ENCODE data around the gene PPOX.
A peak's percentile ranks its signal among the peaks of the same experiment; 100 is the strongest.

Gene PPOX

DNA sequence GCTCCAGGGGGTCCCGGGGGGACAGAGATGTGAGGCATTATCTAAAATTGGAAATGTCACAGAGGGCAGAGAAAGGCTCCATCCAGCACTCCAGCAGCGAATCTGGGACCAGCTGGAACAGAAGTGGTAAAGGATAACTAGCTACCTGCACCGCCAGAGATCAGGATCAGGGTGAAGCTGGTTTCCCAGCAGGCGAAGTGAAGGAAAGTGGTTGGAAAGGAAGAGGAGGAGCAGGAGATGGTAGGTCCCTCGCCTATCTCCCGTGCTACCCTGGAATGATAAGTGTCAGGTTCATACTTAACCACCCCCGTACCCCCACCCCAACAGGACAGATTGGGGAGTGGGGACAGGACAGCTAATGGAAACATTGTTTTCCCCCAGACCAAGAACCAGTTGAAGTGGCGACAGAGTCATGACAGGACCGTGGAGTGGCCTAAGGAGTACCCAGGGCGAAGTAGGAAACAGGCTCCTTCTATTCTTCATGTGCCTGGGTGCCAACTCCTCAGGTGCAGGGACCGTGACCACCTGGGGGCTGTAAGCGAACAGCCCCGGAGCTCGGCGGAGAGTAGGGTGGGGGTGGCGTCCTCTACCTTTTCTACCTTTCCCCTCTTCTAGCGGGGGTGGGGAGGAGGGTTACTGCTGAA is 10.4 kb downstream of the PPOX start:
- DNase-seq = no peak

DNA sequence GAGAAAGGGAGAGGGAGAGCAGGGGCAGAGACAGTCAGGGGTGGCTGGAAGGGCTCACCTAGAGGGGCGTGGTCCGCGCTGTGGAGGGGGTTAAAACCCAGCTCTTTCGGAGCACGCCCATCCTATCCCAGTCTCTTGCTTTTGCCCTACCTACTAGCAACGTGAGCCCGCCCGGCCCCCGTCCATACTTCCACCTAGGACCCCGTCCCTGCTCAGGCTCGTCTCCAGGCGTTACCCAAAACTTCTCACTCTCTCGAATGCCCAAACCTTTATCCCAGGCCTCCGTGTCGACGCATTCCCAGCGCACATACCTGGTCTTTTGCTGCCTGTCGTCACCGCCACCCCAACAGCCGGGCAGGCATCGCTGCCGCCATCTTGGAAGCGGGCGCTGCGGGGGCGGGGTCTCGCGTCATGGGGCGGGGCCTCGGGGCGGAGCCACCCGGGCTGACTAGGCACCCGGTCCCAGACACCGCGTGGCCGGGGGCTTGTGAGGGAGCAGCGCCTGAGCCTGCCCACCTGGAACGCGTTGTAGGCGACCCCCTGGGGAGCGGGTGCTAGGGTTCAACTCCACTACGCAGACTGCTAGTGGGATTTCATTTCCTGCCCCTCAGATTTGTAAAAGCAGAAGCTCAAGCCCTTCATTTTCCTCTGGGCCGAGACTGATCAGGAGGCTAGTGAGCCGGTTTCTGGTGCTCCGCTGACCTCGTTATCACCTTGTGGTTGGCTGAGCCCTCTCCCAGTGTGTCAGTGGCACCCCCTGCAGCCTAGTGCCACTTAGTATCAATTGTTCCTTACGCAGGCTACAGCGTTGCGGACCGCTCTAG is 11.1 kb downstream of the PPOX start, which contains the start of gene B4GALT3:
B4GALT3 (minus strand) TSS at position 396 of the 824 bp plus-strand sequence. CDS start 1,447 bp downstream, outside the sequence.
- peak; percentile 74 for DNase-seq

DNA sequence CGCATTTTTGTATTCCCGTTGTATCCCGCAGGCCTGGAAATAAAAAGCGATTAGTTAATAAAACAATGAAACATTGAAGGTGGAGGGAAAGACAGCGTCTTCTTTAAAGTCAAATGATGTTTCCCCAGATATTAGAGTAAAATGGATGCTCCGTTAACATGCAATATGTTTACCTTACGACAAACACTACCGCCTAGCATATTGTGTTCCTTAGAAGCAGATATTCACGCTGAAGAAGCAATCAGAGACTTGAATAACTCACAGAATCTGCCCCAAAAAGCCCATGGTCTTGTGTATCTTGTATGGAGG is 11.7 kb downstream of the PPOX start:
- no peak for DNase-seq

DNA sequence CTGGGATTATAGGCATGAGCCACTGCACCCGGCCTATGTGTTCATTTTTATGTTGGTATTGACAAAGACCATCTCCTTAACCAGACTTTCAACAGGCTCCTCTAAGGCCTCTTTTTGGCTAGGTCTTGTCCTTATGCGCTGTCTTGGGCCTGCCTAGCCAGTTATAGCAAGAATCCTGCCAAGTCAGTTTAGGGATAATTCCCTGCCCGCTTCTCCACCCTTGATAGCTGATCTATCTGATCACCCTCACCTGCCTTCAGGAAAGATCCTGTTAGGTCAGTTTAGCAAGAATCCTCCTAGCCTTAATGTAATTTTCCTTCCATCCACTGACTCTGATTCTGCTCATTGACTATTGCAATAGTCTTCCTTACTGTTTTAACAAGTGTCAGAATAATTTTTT is 13.5 kb downstream of the PPOX start:
- no peak for DNase-seq

DNA sequence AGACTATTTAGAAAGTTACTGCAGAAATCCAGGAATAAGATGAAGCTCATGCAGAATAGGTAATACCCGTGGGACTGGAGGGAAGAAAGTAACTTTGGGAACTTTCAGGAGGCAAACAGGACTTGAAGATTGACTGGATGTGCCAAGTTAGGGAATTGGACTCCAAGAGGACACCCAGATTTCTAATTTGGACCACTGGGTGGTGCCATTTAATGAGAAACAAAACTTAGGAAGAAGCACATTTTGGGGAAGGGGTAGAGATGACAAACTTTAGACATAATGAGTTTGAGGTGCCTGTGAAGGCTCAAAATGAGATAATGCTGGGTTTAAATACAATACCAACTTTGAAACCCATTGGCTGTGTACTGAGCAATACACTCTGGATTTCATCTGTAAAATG is 14.4 kb downstream of the PPOX start:
- no peak for DNase-seq

DNA sequence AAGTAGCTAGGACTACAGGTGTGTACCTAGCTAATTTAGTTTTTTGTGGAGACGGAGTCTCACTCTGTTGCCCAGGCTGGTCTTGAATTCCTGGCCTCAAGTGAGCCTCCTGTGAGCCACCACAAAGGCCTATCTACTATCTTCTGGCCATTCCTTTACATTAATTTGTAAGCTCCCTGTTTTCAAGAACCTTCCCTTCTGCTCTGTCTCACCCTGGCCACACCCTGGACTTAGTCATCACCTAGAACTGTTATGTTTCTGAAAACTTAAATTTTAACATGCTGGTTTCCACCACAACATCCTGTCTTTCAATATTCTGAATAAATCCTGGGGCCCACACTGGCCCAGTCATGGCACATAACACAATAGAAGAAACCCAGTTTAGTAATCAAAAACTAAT is 16.0 kb downstream of the PPOX start:
- DNase-seq = peak; percentile 53

DNA sequence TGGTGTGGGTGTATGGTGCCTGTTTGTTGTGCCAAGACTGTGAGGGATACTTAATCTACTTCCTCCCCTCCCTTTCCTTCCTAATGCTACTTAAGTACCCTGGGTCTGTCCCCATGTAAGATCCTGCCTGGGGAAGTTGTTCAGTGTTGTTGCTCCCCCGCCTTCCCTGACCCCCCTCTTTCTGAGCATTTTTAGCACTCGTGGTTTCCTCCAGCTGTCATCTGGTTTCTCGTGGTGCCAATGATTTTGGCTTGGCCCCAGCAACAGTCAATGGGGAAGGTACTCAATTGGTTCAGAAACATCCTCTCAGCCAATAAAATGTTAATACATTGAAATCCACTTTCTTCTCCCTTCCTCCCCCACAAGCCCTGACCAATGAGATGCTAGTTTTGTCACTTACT is 19.1 kb downstream of the PPOX start:
- peak; percentile 70 for DNase-seq

DNA sequence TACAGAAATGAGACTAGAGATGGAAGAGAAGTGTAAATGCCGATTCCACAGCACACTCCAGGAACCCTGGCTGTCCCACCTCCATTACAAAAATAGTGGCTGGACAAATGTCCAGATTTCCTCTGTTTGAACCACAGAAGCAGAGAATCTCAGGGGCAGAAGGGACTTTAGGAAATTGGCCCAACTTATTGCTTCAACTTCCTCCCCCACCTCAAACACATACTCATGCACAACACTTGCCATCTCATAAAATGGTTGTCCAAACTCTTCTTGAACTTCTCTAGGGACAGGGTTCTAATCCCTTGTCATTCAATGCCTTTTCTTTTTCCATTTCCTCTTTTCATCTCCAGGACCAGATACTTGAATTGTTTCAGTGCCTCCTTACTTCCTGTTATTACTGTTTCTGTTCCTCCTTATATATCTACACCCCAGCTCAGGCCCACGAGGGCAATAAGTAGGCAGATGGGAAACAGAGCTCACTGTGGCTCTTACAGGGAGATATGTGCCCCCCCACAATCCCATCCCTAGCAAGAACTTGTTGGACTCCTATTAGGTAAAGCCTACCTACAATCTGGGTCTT is 19.6 kb downstream of the PPOX start:
- DNase-seq = no peak

DNA sequence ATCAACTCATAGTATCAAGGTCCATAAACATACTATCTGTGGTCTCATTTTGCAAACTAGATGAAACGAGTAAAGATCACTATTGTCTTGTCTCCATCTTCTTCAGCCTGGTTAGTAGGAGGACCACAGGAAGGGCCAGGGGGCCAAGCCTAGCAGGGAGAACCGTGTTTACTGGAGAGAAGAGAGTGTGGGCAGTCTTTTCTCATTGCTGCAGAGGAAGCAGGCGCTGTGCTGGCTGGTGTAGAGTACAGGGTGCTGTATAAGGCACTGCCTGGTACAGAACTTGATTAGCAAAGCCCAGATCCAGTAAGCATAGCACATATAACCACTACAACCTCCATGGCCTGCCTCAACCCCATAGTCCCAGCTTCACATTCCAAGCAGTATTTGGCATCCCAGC is 21.1 kb downstream of the PPOX start:
- DNase-seq = no peak

DNA sequence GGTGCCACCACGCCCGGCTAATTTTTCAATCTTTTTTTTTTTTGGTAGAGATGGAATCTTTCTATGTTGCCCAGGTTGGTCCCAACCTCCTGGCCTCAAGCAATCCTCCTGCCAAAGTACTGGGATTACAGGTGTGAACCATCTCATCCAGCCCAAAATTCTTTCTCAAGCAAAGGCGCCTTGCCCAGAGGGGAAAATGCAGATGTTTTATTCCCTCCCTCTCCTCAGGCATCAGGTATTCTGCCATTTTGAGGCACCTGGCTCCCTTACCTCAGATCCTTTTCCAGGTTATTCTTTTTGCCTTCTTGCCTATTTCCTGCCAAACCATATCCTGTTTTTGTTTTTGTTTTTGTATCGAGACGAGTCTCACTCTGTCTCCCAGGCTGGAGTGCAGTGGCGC is 22.2 kb downstream of the PPOX start:
- no peak for DNase-seq

DNA sequence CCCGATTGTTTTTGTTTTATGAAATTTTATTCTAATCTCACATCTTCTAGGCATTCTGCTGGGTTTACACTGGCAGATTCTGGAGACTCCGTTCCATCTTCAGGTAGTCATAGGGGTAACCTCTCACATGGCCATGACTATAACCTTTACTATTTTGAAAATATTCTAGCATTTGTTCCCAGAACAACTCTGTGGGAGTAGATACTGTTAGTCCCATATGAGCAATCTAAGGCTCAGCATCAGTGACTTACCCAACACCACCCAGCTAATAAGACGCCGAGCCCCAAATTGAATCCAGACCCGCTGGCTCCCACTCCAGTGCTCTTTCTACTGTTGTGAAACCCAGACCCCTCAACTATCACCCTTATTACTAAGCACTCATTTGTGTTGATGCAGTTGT is 22.8 kb downstream of the PPOX start:
- DNase-seq = no peak

DNA sequence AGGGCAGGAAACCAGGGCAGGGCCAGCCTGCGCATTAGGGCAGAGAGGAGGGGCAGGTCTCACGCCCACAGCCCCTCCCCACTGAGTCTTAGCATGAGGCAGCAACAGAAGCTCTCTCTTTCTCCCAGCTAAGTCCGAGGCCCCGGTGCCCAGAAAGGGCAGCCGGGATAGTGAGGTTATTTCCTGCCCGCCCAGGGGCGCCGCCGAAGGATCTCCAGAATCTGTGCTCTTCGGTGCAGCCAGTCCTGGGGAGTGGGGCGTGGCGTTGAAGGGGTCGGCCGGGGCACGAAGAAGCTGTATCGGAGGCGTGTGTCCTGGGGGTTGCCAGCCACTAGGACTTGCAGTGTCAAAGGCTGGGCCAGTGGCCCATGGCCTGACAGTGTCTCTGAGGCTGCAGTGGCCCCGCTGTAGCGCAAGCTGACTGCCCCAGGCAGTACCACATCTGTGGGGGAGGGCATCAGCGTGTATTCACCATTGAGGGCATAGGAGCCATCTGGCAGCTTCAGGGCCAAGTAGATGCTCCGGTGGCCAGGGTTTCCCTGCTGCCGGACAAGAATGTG is 24.8 kb downstream of the PPOX start:
- DNase-seq = no peak

DNA sequence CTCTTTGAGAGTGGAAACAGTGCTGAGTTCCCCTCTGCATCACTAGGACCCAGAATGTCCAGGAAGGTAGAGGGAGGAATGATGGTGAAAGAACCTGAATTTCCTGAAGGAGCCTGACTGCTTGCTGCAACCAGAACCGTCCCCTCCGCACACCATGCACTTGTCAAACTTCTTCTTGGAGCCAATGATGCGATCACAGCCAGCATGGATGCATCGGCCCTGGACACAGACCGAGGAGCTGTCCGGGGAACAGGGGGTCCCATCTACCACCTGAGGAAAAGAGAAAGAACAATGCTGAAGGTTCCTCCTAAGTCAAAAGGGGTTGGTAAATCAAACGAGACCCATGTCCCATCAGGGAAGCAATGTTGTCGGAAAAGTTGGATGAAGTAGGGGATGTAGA is 25.7 kb downstream of the PPOX start:
- DNase-seq = no peak

DNA sequence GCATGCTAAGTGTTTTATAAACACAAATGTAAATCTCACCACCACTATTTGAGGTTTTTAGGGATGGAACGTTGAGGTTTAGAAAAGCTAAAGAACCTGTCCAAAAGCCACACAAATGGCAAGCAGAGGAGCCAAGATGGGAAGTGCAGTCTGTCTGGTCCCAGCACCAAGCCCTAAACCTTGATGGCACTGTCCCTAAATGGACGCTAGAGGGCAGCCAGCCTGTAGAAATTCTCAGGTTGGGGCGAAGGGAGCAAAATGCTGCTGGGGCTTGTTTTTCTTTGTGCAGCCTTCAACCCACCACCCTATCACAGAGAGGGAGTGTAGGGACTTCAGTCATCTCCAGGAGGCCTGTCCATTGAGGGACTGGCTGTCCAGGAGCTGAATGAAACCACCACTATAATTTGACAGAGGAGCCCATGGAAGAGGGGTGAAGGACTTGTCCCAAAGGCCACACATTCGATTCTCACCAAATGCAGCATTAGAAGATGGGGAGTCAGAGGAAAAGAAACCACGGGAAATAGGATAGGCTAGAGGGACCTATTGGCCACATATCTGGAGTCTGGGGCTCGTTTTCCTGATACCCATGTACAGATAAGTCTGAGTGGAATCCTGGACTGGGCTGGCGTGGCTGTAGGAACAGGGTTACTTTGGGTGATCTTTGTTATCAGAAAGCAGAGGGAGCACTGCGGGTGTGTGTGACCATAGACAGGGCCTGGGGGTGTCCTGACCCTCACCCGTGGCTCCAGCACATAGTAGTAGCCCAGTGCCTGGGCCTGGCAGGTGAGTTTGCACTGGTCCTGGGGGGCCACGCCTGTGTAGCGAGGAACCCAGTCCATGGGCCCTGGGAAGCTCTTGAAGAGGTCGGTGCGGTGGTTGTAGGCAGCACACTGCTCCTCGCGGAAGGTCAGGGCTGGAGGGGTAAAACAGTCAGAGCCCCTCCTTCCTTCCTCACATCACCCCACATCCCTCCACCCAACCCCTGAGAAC is 26.5 kb downstream of the PPOX start:
- peak; percentile 64 for DNase-seq

DNA sequence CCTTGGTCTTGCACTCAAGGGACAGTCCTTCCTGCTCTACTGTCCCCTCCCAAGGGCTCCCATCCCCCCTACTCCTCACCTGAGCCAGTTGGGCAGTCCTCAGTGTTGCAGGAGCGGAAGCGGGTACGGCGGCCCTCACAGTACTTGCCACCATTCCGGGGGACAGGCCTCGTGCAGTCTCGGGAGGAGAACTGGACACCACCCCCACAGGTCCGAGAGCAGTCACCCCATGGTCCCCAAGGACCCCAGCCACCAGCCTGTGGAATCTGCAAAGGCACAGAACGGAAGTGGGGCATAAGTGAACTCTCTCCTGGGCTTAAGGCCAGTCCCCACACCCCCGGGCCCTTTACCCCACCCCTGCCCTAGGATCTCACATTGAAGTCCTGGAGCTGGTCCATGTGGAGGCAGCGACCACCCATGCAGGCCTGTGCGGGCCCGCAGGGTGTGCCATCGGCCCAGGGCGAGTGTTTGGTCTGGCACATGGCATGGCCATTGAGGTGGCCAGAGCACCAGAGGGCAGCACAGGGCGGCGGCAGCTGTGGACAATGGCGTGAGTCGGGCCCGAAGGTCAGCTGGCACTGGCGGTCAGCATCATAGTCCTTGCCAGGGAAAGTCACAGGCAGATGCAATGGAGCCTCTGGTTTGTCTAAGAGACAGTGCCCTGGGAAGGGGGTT is 27.5 kb downstream of the PPOX start:
- no peak for DNase-seq

DNA sequence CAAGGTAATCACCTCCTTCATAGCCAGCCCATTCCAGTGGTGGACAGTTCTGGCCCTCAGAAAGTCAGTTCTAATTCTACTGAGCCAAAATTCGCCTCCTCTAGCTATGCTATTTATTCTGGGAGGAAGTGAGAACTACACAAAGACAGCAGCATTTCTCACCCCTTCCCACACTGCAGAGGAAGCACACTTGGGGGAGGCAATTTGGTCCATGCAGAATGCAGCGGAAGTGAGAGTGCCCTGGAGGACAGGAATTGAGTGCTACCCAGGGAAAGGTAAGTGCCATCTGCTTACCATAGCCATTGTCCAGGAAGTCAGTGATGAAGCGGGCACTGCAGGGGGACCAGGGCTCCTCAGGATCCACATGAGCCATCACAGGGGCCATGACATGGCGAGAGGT is 28.9 kb downstream of the PPOX start:
- no peak for DNase-seq

DNA sequence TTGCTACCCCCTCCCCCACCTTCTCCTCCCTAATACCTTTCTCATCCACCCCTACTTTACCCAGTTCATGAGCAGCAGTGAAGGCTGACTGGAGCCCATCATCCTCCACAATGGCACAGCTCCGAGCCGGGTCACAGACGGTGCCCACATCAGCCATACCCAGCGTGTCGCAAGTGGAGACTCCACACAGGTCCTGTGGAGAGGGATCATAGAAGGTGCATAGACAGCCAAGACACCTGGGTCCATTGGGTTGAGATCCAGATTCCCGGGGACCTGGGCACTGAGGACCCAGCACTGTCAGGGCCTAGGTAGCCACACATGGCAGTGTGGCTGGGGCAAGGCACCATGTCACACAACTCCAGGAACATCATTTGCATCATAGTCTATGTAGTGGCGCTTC is 29.9 kb downstream of the PPOX start:
- no peak for DNase-seq

DNA sequence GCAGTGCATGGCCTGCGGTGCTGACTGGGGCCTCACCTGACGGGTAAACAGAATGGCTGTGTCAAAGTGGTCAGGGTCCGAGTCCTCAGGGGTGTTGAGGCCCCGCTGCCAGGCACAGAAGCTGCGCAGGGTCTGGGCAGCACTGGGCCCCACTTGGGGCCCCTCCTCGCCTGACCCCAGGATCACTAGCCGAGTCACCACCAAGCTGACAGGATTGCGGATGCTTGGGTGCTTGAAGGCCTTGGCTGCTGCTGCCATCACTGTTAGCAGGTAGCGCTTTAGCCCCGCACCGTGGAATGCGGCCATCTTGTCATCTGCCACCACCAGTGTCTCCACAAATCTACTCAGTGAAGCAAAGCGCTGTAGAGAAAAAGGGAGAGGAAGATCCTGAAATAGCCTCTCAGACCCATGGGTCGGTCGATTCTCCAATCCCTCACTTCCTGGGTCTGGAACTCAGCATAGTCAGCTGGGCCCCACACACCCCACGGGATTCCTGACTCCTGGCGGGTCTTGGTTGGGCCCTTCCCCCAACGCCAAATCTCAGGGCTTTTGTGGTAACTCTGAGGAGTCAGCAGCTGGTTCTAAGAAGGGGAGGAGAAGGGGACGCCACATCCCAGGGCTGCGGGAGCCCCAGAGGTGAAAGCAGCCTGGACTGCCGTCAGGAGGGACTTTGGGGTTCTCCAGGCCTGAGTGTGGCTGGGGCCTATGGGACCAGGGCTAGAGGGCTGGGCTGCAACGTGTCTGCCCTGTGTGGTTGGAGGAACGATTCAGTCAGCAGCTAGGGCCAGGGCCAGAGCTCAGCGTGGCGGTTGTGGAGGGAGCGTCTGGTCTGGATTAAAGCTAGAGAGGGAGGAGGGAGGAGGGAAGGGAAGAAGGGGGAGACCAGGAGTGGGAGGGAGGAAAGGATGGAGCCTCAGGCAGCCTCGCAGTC is 30.6 kb downstream of the PPOX start:
- DNase-seq = peak; percentile 91

DNA sequence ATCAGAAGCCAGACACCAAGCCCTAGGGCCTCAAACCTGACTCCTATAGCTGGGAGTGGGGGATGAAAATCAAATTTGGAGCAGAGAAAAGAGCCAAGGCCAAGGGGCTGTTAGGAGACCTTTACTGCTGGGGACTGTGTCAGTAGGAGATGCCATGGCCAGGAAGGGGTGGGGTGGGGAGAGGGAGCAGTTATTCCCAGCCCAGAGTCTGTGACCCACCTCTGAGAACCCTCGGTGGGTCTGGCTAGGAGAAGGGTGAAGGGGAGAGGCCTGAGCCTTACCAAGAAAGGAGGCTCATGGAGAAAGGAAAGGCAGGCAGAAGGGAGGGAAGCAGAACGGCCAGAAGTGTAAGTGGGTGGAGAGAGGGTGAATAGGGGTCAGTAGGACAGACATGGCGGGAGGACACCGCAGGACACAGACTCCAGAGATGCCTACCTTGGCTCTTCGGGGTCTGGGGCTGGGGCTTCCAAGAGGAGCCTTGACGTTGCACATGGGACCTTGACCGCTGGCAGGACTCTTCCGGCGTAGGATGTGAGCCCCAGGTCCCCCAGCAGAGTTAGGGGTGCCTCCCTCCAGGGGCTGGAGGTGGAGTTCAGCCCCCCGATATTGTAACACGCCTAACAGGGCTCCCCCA is 31.5 kb downstream of the PPOX start:
- no peak for DNase-seq

DNA sequence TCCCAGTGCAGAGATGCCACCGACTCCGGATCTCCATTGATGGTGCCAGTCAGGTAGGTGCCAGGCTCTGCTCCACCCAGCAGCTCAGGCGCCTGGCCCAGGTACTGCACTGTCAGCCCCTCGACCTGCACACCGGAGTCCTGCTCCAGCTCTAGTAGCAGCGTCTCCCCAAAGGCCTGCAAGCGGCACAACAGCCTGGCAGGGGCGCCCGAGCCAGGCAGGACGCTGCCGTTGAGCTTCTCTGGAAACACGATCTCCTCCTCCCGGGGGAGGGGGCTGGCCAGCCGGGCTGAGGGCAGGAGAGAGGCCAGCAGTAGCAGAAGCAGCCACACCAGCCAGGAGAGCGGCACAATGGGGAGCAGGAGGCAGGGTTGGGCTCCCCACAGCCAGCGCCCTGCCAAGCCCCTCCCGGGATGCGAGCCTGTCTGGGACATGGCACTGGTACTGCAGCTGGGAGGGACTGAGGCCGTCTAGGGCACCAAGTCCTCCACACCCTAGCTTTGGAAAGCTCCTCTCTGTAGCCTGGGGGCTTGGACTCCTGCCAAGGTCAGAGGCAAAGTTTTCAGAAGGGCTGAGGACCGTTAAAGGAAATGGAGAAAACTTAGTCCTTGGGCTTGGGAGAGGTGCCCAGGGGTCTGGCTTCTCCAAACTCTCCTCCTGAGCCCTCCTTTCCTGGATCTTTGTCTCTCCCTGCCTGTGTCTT is 32.1 kb downstream of the PPOX start:
- DNase-seq = peak; percentile 24

All from fibroblast of skin of right quadriceps (primary cell).